ENCODE data around the gene LPCAT3. TPM values are rescaled to one million over a fixed set of nuclear protein-coding genes. Genes with fewer than 3 reads are reported as not detected.
"Not testable (repeated sequence)": the region's sequence is repeated elsewhere in the genome, so short reads cannot be mapped to it uniquely, and the experiment has no call there.

Gene LPCAT3
- total RNA-seq, 1 experiment from 2014 or later, result 45.8 TPM

GRCh38 chr12:7012024-7012607 lies 6.2 kb downstream of the LPCAT3 start:
- Histone ChIP-seq H3K4me1 (ENCODE audit: control insufficient read depth in 1 of 2, insufficient read depth in 2 of 2, low read length in 2 of 2) (peaks cover 4 to 5% of the 10 kb centered on the region in 2 experiments; a peak in 3 of 4 replicates), H2AFZ (ENCODE audit: low read depth, low read length, poor library complexity, severe bottlenecking) (no peak overlapping the region), H3K9me3 (ENCODE audit: control insufficient read depth in 1 of 2, insufficient read depth in 1 of 2, low read depth in 1 of 2, low read length in 2 of 2) (no peaks in the 10 kb centered on the region), H3K27ac (ENCODE audit: low read depth, low read length) (no peak overlapping the region), H3K4me2 (ENCODE audit: low read length) (no peak overlapping the region), H3K9ac (ENCODE audit: low read length) (no peak overlapping the region), H3K9me2 (ENCODE audit: insufficient read depth) (no peaks in the 10 kb centered on the region), H3K27me3 (ENCODE audit: insufficient read depth, low read length) (no peaks in the 10 kb centered on the region), H3K79me2 (ENCODE audit: insufficient read depth, low read length) (peaks cover 46% of the 10 kb centered on the region), H3K4me3 (replicated peaks in 1 of 2; ENCODE audit: low read depth in 1 of 2, low read length in 2 of 2) (no peak overlapping the region), H4K20me1 (ENCODE audit: insufficient read depth) (no peaks in the 10 kb centered on the region), H3K36me3 (ENCODE audit: control insufficient read depth in 1 of 2, insufficient read depth in 2 of 2, low read length in 2 of 2) (peaks cover 6 to 9% of the 10 kb centered on the region in 2 experiments; a peak in 2 of 4 replicates)
- ChIA-PET CTCF (no interaction called here), POLR2A (interaction anchor here (1.0 kb wide), 1 partner anchor 15 kb away, joined by 3 read pairs; no protein-coding TSS in a partner anchor), RAD21 (ENCODE audit: low non-redundant PET in 1 of 2, low total read pairs in 2 of 2, uncharacterized antibody in 2 of 2, unreplicated experiment in 2 of 2) (no interaction called here)
- TF ChIP-seq POLR2A (IDR thresholded peaks at IDR 0.05; ENCODE audit: borderline replicate concordance, extremely low read depth, insufficient read depth, insufficient read length) (no peak), POLR2AphosphoS5 (IDR thresholded peaks at IDR 0.05; ENCODE audit: low read depth, low read length) (no peak), RAD21 (IDR thresholded peaks at IDR 0.05; ENCODE audit: low read depth) (no peak), CBX3 (IDR thresholded peaks at IDR 0.05; ENCODE audit: low read depth) (no peak), EZH2 (IDR thresholded peaks at IDR 0.05) (no peak), EGR1 (IDR thresholded peaks at IDR 0.05; ENCODE audit: low read depth) (no peak), CTCF (IDR thresholded peaks at IDR 0.05 in 2 of 3, conservative IDR thresholded peaks at IDR 0.05 in 1 of 3; ENCODE audit: borderline replicate concordance in 1 of 3, insufficient read depth in 1 of 3, low read depth in 2 of 3, low read length in 2 of 3) (no peak), REST (IDR thresholded peaks at IDR 0.05; ENCODE audit: low read depth) (no peak), ZBTB33 (IDR thresholded peaks at IDR 0.05; ENCODE audit: extremely low read depth, insufficient replicate concordance, low read length) (no peak), JUND (IDR thresholded peaks at IDR 0.05) (no peak), FOSL1 (IDR thresholded peaks at IDR 0.05; ENCODE audit: low read depth) (no peak), ATF3 (IDR thresholded peaks at IDR 0.05) (no peak)
- no peak for ATAC-seq
- no peak for DNase-seq (ENCODE audit: low read depth, low spot score)
- BruUV-seq (replicated peaks), result no TSS peak
- intact Hi-C loops (cut with micrococcal nuclease), result no loop called here

GRCh38 chr12:7011398-7011797 lies 6.9 kb downstream of the LPCAT3 start:
- H2AFZ ChIP-seq (ENCODE audit: low read depth, low read length, poor library complexity, severe bottlenecking); H3K36me3 ChIP-seq (ENCODE audit: control insufficient read depth in 1 of 2, insufficient read depth in 2 of 2, low read length in 2 of 2); H3K27ac ChIP-seq (ENCODE audit: low read depth, low read length); H3K9me3 ChIP-seq (ENCODE audit: control insufficient read depth in 1 of 2, insufficient read depth in 1 of 2, low read depth in 1 of 2, low read length in 2 of 2); CTCF ChIA-PET; BruUV-seq (replicated peaks); H3K9ac ChIP-seq (ENCODE audit: low read length); H3K9me2 ChIP-seq (ENCODE audit: insufficient read depth); H3K27me3 ChIP-seq (ENCODE audit: insufficient read depth, low read length); intact Hi-C loops (cut with micrococcal nuclease); H3K4me3 ChIP-seq (replicated peaks in 1 of 2; ENCODE audit: low read depth in 1 of 2, low read length in 2 of 2); RAD21 ChIA-PET (ENCODE audit: low non-redundant PET in 1 of 2, low total read pairs in 2 of 2, uncharacterized antibody in 2 of 2, unreplicated experiment in 2 of 2); H3K4me2 ChIP-seq (ENCODE audit: low read length); POLR2A ChIA-PET; H4K20me1 ChIP-seq (ENCODE audit: insufficient read depth); H3K4me1 ChIP-seq (ENCODE audit: control insufficient read depth in 1 of 2, insufficient read depth in 2 of 2, low read length in 2 of 2); ATAC-seq; DNase-seq (ENCODE audit: low read depth, low spot score): not testable (repeated sequence)
- peaks cover 39% of the 10 kb centered on the region for H3K79me2 ChIP-seq (ENCODE audit: insufficient read depth, low read length)

All from HCT116 (cell line).